Measurements from ENCODE around the gene NCF4.

Gene NCF4

DNA sequence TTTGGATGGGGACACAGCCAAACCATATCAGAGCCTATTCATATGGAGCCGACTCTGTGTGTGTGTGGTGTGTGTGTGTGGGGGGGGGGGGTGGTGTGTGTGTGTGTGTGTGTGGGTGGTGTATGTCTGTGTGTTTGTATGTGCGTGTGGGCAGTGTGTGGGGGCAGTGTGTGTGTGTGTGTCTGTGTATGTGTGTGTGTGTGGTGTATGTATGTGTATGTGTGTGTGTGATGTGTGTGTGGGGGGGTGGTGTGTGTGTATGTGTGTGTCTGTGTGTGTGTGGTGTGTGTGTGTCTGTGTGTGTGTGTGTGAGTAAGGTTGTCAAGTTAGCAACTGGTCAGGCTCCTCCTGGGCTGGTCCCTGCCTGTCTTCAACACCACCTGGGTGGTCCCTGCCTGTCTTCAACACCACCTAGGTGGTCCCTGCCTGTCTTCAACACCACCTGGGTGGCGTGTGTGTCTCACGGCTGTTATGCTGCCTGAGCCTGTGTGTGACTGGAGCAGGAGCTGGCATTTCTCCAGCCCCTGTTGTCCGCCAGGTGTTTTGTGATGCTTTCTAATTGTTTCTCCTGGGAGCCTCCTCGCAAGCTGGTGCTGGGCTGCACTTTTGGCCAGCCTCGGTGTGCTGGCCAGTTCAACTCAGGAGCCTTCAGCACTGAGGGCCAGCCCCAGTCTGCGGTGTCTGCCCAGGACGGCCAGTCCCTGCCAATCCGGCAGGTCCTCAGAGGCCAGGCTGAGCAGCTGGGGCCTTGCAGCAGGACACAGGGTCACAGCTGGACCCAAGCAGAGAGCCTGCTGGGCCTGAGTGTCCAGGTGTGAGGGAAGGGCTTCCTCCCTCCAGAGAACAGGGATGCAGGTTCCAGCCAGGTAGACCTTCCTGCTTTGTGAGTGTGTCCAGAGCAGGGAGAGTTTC, 22.4 kb upstream of the NCF4 start:
- DNase-seq = no peak

DNA sequence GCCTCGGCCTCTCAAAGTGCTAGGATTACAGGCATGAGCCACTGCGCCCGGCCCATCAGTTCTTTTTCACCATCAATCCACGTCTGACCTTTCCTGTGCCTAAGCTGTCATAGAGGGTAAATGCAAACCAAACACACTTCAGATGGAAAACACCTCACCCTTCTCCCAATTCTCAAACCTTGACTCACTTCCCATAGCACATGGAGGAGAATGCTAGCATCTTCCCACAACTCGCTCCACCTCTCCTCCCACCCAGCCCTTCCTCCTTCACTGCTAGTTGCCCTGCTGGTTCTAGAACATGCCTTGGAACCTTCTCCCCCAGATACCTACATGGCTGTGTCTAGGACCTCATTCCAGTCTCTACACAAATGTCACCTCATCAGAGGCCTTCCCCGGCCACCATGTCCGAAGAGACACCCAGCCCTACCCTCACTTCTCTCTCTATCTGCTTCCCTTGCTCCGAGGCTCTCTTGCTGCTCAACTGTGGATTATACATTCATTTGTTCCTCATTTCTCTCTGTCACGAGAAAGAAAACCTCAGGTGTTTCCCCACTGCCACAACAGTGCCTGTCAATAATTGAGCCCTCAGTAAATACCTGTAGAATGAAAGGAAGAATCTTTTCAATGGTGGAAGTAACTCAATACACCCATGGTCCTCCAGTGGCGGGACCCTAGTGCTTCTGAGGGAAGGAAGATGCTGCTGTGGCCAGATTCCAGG, 21.3 kb upstream of the NCF4 start:
- no peak for DNase-seq

DNA sequence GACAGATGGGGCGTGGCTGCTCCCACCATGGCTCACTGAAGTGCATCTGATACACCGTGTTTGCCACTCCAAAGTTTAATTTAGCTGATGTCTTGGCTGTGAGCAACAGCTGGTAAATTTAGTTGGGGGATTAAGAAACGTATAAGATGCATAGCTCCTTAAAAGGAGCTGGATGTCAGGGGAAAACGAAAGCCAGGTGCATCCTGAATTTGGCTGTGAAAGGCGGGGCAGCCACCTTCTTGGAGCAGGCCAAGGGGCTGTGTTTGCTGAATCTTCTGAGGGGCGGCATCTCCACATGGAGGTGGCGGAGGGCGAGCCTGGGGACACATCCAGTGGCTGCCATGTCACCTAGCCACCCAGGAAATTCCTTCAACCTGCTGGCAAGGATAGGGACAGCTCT, 20.7 kb upstream of the NCF4 start:
- no peak for DNase-seq

DNA sequence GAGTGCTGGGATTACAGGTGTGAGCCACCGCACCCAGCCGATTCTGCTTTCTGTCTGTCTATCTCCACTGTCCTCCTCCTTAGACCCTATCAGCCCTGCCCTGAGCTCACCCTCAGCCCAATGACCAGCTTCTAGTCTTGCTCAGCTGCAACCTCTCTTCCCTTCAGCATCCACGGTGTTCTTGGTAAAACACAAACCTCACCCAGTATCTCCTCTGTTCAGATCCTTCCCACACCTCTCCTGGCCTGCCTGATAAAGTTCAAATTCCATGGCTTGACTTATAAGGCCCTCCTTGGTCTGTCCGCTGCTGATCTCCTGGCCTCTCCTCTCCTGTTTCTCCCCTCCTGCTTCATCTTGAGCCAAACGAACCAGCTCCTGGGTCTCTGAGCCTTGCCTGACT, 14.5 kb upstream of the NCF4 start:
- DNase-seq = no peak

DNA sequence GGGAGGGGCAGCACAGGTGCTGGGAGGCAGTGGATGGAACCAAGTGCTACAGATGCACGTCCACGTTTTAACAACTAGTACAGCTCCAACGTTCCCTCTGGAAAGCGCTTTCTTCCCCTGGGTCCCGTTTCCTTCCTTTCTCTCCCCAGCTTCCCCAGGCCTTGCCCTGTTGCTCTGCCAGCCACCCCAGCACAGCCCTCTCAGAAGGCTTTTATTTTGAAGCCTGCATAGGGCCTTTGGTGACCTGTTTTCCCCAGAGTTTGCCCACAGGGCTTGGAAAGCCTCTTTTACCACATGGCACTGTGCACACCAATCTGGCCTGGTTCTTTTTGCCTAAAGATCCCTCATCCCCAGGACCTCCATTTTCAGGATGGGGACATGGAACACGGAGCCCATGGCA, 13.9 kb upstream of the NCF4 start:
- DNase-seq = no peak

DNA sequence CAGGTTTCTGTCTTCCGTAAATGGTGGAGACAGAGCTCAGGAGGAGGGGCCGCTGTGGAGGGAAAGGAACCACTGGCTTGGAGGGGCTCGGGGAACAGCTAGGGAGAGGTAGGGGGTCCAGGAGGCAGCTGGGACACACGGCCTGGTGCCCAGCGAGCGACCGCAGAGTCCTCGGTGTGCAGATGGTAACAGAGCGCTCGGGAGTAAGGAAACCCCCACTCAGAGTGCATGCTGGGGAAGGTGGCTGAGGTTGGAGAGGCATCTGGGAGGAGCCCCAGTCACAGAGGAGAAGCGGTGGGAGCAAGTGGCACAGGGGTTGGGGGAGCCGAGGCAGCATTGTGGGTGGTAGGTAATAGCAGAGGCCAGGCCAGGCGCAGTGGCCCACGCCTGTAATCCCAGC, 10.8 kb upstream of the NCF4 start:
- no peak for DNase-seq

DNA sequence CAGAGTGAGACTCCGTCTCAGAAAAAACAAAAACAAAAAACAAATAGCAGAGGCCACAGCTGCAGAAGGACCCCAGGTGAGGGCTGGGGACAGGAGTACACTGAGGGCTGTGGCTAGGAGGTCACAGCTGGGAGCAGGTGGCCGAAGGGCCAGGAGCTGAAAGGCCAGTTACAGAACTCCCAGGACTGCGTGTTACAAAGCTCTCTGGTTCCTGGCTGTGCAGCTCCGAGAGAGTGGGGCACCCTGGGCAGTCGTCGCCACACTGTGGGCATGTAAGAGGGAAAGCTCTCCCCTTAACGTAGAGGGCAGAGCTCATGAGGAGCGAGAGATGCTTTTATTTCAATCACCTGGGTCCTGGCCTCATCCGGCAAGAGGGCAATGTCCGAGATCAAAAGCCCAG, 10.1 kb upstream of the NCF4 start:
- no peak for DNase-seq

DNA sequence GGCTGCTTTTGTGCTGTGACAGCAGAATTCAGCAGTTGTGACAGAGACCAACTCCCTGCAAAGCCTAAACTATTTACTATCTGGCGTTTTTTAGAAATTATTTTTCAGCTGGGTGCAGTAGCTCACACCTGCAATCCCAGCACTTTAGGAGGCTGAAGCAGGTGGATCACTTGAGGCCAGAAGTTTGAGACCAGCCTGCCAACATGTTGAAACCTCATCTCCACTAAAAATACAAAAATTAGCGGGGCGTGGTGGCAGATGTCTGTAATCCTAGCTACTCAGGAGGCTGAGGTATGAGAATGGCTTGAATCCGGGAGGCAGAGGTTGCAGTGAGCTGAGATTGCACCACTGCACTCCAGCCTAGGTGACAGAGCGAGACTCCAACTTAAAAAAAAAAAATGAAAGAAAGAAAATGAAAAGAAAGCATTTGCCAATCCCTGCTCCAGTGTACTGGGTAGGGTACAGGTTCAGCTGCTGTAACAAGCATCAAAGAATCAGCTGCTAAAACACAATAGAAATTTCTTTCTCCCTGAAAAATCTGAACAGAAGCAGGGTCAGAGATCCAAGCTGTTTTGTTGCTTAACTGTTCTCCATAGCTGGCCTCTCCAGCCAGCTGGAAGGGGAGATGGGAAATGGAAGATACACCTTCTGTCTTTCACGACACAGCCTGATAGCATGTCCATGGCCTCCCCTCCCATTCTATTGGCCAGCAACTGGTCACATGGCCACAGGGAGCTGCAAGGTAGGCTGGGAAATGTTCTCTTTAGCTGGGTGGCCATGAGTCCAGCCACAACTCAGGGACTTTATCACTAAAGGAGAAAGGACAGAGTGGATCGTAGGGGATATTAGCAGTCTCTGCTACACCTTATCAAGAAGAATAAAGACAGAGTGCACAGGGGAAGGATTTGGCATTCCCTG, 8.5 kb upstream of the NCF4 start:
- no peak for DNase-seq

DNA sequence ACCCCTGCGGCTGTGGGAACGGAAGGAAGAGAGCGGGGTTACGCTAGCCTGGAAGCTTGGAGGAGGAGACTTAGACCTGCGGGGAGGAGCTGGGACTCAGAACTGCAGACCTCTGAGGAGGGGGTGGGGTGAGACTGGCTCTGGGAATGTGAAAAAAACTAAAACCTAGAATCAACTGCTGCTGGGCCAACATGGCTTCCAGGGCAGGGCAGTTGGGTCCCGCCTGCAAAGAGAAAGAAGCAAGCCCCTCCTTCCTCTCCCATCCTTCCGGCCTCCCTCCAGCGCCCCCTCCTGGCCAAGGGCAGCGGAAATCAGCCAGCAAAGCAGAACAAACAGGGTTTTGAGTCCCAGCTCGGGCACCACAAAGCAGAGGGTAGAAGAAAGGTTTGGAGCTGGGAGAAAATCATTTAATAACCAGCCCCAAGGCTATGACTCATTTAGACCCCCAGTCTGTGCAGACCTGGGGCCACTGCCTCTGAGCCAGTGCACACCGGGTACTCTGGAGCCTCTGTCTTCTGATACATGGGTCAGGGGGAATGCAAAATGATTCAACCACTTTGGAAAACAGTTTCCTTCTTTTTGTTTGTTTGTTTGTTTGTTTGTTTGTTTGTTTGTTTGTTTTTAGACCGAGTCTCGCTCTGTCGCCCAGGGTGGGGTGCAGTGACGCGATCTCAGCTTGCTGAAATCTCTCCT, 7.3 kb upstream of the NCF4 start:
- DNase-seq = no peak

DNA sequence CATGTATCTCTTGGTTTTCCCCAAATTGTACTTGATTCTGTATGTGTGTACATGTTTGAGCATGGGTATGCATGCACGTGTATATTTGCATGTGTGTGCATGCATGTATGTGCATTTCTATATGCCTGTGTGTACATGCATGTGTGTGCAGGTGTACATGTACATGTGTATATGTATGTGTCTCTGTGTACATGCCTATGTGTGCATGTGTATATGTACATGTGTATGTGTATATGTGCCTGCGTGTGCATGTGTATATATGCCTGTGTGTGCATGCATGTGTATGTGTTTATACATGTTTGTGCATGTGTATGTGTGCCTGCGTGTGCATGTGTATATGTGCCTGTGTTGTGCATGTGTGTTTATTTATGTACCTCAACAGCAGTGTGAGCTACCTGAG, 5.3 kb upstream of the NCF4 start:
- no peak for DNase-seq

DNA sequence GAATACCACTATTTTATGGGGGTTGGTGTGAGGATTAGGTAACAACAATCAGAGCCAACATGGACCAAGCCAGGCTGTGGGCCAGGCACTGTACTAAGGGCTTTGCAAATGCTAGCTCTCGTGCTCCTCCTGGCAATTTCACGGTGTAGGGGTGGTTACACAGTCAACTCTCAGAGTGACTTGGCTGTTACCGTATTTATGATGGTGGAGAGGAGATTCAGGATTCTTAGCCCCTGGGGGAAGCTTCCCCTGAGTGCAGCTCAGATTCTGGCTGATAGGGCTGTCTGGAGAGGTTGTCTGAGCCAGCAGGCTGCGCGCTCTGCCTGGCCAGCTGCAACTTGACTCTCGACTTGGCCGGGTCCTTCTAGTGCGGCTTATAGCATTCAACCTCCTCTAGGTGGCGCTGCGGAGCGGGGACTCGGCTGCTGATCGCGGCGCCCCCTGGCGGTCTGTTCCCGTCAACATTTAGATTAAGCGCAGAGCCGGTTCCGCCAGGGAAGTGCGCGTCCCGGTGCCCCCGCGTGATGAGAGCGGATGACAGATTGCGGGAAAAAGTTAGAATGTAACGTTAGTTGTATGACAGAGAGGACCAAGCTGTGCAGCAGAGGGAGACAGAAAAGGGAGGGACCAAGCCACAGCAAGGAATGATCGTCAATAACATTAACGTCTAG, 4.5 kb upstream of the NCF4 start:
- peak; percentile 12 for DNase-seq

DNA sequence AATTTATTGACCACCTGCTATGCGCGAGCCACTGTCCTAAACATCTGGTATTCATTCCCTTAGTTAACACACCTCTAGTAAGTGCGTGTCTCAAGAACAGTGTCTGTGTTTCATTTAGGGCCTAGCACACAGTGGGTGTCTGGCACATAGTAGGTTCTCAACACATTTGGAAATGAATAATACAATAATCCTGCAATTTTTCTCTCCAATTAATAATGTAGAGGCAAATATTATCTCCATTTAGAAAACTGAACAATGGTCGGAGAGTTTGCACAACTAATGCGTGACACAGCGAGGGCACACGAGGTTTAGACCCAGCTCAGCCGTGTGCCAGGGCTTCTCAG, 4.0 kb upstream of the NCF4 start:
- no peak for DNase-seq

DNA sequence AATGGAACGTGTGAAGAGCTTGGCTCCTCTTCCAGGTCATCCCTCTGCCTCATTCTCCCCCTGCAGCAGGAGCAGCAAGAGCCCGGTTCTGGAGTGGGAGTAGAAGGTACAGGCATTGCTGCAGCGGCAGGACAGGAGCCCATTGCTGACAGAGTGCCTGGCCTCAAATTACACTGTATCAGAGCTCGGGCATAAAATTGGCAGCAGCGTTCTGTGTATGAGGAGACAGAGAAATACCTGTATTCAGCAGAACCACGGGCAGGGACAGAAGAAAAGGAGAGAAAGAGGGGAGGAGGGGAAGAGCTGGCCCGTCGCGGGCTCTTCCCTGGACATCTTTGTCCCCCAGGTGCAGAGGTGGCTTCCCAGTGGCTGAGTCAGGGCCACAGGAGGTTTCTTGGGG, 2.6 kb upstream of the NCF4 start:
- DNase-seq = no peak

DNA sequence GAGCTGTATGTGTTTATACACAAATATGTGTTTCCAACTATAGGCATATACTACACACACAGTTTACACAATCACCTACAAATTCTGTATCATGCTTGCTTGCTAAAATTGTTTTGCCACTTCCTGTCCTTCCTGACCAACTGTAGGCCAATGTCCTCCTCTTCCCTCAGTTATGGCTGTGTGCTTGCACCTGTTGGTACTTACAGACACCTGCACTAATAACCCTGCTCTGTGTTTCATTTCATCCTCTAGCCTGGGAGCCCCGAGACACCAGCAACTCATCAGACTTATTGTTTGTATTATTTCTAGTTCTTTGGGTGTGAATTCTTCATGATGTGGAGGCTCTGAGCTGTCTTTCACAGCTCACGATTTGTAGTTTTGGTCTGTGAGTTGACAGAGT, 1.8 kb upstream of the NCF4 start:
- no peak for DNase-seq

DNA sequence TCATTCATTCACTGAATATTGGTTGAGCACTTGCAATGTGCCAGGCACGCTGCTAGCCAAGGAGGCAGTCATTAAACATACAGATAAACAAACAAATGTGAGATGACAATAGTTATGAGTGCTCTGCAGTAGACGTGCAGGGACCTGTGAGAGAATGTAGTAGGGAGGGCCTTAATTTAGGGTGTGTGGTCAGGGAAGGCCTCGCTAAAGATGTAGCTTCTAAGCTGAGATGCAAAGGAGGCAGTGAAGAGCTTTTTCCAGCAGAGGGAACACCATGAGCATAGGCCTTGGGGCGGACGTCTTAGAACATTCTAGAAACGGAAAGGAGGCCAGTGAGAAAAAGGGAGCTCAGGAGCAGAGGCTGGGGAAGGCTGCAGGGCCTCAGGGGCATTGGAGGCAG, 789 bp upstream of the NCF4 start:
- no peak for DNase-seq

DNA sequence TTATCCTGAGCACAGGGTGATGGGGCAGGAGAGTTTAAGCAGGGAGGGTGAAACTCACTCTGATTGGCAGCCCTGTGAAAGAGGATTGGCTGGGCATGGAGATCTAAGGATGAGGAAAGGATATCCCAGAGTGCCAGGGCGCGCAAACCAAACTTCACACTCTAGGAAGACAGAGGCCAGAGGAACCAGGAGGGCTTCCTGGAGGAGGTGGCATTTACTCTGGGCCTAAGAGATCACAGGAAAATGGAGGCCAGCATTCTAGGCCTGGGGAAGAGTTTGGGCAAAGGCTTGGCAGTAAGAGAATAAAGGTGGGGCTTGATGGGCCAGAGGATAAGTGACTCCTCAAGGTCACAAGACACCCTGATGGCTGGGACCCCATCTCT, 377 bp upstream of the NCF4 start:
- DNase-seq = no peak

DNA sequence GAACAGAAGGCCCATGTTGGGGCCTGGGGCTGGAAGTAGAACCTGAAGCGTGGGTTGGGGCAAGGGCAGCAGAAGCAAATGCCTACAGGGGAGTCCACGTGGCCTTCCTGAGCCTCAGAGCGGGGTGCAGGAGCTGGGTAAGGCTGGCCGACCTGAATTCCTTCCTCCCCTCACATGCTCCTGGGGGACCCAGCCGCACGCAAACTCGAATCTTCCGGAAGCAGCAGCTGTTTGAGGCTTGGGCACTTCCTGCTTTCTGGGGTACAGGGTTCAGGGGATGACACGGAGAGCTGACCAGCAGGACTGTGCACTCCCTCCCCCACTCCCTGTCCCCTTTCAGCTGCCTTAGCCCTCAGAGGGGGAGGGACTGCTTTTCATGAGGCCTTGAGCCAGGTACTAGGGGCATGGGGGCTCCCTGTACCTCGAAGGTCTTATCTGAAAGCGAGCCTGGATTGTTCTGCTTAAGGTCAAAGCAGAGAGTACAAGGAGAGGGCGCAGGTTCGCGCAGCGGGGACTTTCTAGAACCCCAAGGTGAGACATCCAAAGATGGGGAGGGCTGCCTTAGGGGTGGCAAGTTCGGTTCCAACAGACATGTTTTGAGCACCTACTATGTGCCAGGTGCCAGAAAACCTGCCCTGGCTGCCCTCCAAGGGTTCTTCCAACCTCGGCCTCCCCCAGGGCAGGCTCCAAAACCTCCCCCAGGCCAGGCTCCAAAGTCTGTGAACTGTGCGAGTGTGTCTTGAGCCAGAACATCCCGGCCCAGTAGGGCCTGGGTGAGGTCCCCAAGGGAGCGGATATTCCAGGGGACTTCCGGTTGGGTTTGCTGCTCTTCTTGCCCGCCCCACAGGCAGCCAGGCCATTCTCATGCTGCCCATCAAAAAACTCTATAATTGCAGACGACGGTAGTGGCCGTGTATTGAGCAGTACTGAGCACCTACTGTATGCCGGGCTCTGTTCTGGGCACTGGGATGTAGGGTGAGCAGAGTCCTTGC, 1.7 kb downstream of the NCF4 start:
- DNase-seq = no peak

DNA sequence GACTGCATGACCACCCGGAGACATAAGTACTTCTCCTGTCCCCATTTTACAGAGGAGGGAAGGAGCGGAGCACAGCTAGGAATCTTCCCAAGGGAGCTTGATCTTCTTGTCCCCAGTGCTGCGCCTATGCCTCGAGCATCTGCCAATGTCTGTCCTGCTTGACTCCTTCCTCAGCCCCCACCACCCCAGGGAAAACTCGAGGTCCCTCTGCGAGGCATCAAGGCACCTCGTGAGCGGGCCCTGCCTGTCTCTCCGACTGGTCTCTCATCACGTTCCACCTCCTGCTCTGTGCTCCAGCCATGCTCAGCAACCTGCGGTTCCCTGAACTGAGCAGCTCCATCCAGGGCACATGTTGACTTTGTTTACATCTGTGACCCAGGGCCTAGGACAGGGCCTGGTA, 2.5 kb downstream of the NCF4 start:
- no peak for DNase-seq

DNA sequence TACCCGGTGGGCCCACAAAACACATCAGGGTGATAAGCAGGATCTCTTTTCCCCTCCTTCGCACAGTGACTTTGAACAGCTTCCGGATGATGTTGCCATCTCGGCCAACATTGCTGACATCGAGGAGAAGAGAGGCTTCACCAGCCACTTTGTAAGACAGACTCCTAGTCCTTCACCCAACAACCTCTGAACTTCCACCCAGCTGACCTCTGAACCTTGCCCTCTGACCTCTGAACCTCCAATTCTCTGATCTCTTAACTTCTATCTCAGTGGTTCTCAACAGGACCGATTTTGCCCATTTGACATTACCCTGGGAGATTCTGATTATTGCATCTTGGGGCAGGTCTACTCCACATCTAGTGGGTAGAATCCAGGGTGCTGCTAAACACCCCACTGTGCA, 3.2 kb downstream of the NCF4 start:
- no peak for DNase-seq

DNA sequence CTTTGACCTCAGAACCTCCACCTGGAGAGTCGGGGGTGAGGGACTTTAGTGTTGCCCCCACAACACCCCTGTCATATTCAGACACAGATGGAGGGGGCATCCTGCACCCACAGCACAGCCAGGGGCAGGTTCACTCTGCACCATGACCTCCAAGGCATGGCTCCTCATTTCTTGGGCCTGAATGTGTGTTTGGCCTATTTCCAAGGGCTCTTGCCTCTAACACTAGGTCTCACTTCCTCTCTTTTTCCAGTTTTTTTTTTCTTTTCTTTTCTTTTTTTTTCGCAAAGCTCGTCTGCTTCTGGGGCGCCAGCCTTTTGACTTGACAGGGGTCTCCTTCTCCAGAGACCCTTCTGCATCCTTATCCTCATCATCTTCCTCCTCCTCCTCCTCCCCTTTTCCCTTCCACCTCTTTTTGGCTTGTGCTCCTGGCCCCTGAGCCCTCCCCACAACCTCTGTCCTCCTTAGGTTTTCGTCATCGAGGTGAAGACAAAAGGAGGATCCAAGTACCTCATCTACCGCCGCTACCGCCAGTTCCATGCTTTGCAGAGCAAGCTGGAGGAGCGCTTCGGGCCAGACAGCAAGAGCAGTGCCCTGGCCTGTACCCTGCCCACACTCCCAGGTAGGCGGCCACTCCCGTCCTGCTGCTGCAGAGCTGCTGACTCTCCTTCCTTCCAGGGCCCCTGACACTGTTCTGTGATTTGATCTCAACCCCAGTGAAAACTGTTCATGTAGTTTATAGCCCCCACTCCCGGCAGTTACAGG, 3.8 kb downstream of the NCF4 start:
- DNase-seq = no peak

All from NCI-H187 treated with DMSO at 0.1 percent for 48 hours (cell line).